H1 (cell line): ENCODE measurements around the gene ASB6. TPM values are rescaled to one million over a fixed set of nuclear protein-coding genes. Genes with fewer than 3 reads are reported as not detected.

Source experiments
- CTCF ChIA-PET: fragments of 300-600 bp; sonication (Branson Sonifier 250); formaldehyde crosslinking; loops from one replicate; lab custom pipeline; 2021; ENCODE audit not compliant: partially characterized antibody; lab: Charles Lee
- POLR2A ChIA-PET: fragments of 300-600 bp; sonication (Branson Sonifier 250); formaldehyde crosslinking; loops from one replicate; lab custom pipeline; 2021; ENCODE audit warnings: inconsistent platforms; ENCODE audit not compliant: partially characterized antibody; lab: Charles Lee
- DNase-seq, 2 experiments: peaks; one replicate each; pipeline versions ENCODE4 v3.0.0 to v3.0.0-alpha.2; 2010 to 2022; ENCODE audit warnings: low spot score in 2 of 2, low read depth in 1 of 2, mixed read lengths in 1 of 2
- FAIRE-seq: peaks from 2 replicates; lab custom pipeline; 2011; peaks lifted over from hg19 to GRCh38; lab: Jason Lieb, UNC
- H2AFZ ChIP-seq: 2 replicates; pipeline ENCODE4 v1.8.1; 2012; ENCODE audit warnings: low read length, inconsistent platforms
- H2AK5ac ChIP-seq: 2 replicates; pipeline ENCODE4 v1.6.1; 2013; ENCODE audit warnings: low read depth, low read length
- H2BK120ac ChIP-seq: replicated peaks from 2 replicates; pipeline ENCODE3; 2013; ENCODE audit warnings: low read depth, low read length, inconsistent platforms
- H2BK12ac ChIP-seq: 2 replicates; pipeline ENCODE4 v1.6.1; 2013; ENCODE audit warnings: low read depth, low read length
- H2BK15ac ChIP-seq: 2 replicates; pipeline ENCODE4 v1.6.1; 2013; ENCODE audit warnings: low read length
- H2BK20ac ChIP-seq: 2 replicates; pipeline ENCODE4 v1.6.1; 2013; ENCODE audit warnings: low read length
- H2BK5ac ChIP-seq: 2 replicates; pipeline ENCODE4 v1.6.1; 2013; ENCODE audit warnings: low read depth, low read length
- H3K14ac ChIP-seq: 2 replicates; pipeline ENCODE4 v1.6.1; 2013; ENCODE audit warnings: inconsistent platforms; ENCODE audit not compliant: insufficient read length
- H3K18ac ChIP-seq: 2 replicates; pipeline ENCODE4 v1.6.1; 2013; ENCODE audit warnings: low read length; ENCODE audit errors: extremely low read depth
- H3K23ac ChIP-seq: 2 replicates; pipeline ENCODE4 v1.6.1; 2013; ENCODE audit warnings: inconsistent platforms; ENCODE audit not compliant: insufficient read length
- H3K23me2 ChIP-seq: 2 replicates; pipeline ENCODE4 v1.6.1; 2013; ENCODE audit warnings: low read depth, low read length
- H3K27ac ChIP-seq: 2 replicates; pipeline ENCODE4 v1.6.1; 2011; ENCODE audit warnings: low read depth, low read length, inconsistent platforms
- H3K27me3 ChIP-seq, 4 experiments: replicated peaks in 1 of 4; 1 replicate in 1 of 4; 2 replicates in 3 of 4; pipeline versions ENCODE4 v1.6.1 to v1.8.1; 2011 to 2013; ENCODE audit warnings: low read length in 3 of 4, mild to moderate bottlenecking in 3 of 4, inconsistent platforms in 2 of 4, mixed read lengths in 2 of 4, moderate library complexity in 1 of 4; ENCODE audit not compliant: control insufficient read depth in 3 of 4, insufficient read depth in 3 of 4; ENCODE audit errors: extremely low read depth in 1 of 4
- H3K36me3 ChIP-seq, 4 experiments: 2 replicates each; pipeline versions ENCODE4 v1.6.1 to v1.8.1; 2011 to 2013; ENCODE audit warnings: mild to moderate bottlenecking in 4 of 4, low read length in 3 of 4, moderate library complexity in 2 of 4, control low read depth in 1 of 4, inconsistent platforms in 1 of 4; ENCODE audit not compliant: insufficient read depth in 4 of 4, control insufficient read depth in 2 of 4
- H3K4ac ChIP-seq: replicated peaks from 2 replicates; pipeline ENCODE3; 2013; ENCODE audit warnings: low read length, low read depth, mixed read lengths, inconsistent platforms; ENCODE audit not compliant: insufficient read length
- H3K4me1 ChIP-seq, 4 experiments: replicated peaks in 1 of 4; 1 replicate in 1 of 4; 2 replicates in 3 of 4; pipeline versions ENCODE4 v1.6.1 to v1.8.1; 2011 to 2013; ENCODE audit warnings: low read length in 3 of 4, inconsistent platforms in 2 of 4, mixed read lengths in 1 of 4; ENCODE audit not compliant: insufficient read depth in 4 of 4, control insufficient read depth in 3 of 4
- H3K4me2 ChIP-seq, 2 experiments: 2 replicates each; pipeline versions ENCODE4 v1.6.1 to v1.8.1; 2011 to 2013; ENCODE audit warnings: low read depth in 2 of 2, low read length in 2 of 2, control low read depth in 1 of 2, inconsistent platforms in 1 of 2, mild to moderate bottlenecking in 1 of 2; ENCODE audit not compliant: insufficient read depth in 1 of 2
- H3K4me3 ChIP-seq, 4 experiments: fragments of 200-600, 300-600 bp in 1 of 4; sonication (generic), shearing (Covaris generic), sonication (Bioruptor Twin) in 1 of 4; 2 replicates each; pipeline versions ENCODE4 v1.5.1 to v1.8.1; 2011 to 2016; ENCODE audit warnings: low read length in 4 of 4, low read depth in 3 of 4, control low read depth in 2 of 4, inconsistent platforms in 2 of 4, mild to moderate bottlenecking in 2 of 4, mixed read lengths in 1 of 4, moderate library complexity in 1 of 4; ENCODE audit not compliant: insufficient read depth in 2 of 4; ENCODE audit errors: extremely low read depth in 1 of 4
- H3K56ac ChIP-seq: replicated peaks from 2 replicates; pipeline ENCODE3; 2013; ENCODE audit warnings: low read depth, mild to moderate bottlenecking, mixed read lengths, low read length, inconsistent platforms; ENCODE audit not compliant: insufficient read length
- H3K79me1 ChIP-seq: 2 replicates; pipeline ENCODE4 v1.6.1; 2013; ENCODE audit warnings: low read depth, low read length, control low read depth
- H3K79me2 ChIP-seq, 2 experiments: 2 replicates each; pipeline versions ENCODE4 v1.6.1 to v1.8.1; 2012 to 2013; ENCODE audit warnings: low read length in 2 of 2, mild to moderate bottlenecking in 2 of 2, inconsistent platforms in 1 of 2; ENCODE audit not compliant: insufficient read depth in 2 of 2, control insufficient read depth in 1 of 2
- H3K9ac ChIP-seq, 4 experiments: replicated peaks in 1 of 4; 1 replicate in 1 of 4; 2 replicates in 3 of 4; pipeline versions ENCODE4 v1.6.1 to v1.8.1; 2011 to 2013; ENCODE audit warnings: low read depth in 3 of 4, low read length in 3 of 4, control low read depth in 2 of 4, mild to moderate bottlenecking in 2 of 4, moderate library complexity in 2 of 4, inconsistent platforms in 1 of 4; ENCODE audit errors: extremely low read depth in 1 of 4
- H3K9me3 ChIP-seq, 2 experiments: 2 replicates each; pipeline versions ENCODE4 v1.6.1 to v1.8.1; 2012 to 2013; ENCODE audit warnings: mild to moderate bottlenecking in 2 of 2, moderate library complexity in 2 of 2, control low read depth in 1 of 2, inconsistent platforms in 1 of 2, low read depth in 1 of 2, low read length in 1 of 2, mixed read lengths in 1 of 2; ENCODE audit not compliant: insufficient read depth in 2 of 2
- H4K20me1 ChIP-seq, 2 experiments: replicated peaks in 1 of 2; 2 replicates each; pipeline versions ENCODE3 to v1.8.1; 2011 to 2013; ENCODE audit warnings: inconsistent platforms in 2 of 2, low read length in 2 of 2, mild to moderate bottlenecking in 1 of 2; ENCODE audit not compliant: insufficient read depth in 2 of 2, control insufficient read depth in 1 of 2
- H4K5ac ChIP-seq: 2 replicates; pipeline ENCODE4 v1.6.1; 2013; ENCODE audit warnings: low read length, low read depth, mixed read lengths, inconsistent platforms; ENCODE audit not compliant: insufficient read length
- H4K8ac ChIP-seq: 2 replicates; pipeline ENCODE4 v1.8.0; 2013; ENCODE audit warnings: mild to moderate bottlenecking, moderate library complexity, low read length, inconsistent platforms; ENCODE audit not compliant: insufficient read depth; ENCODE audit errors: extremely low read depth
- H4K91ac ChIP-seq: replicated peaks from 2 replicates; pipeline ENCODE3; 2013; ENCODE audit warnings: low read length, mixed read lengths, inconsistent platforms; ENCODE audit not compliant: insufficient read length
- KDM1A ChIP-seq: fragments of 200-600, 300-600 bp; sonication (generic); IDR thresholded peaks from 2 replicates; pipeline ENCODE4 v1.7.1; 2016; ENCODE audit warnings: mild to moderate bottlenecking, low read length, borderline replicate concordance
- NANOG ChIP-seq: IDR thresholded peaks from 2 replicates; pipeline ENCODE4 v1.6.1; 2011; ENCODE audit warnings: low read length, low read depth, mild to moderate bottlenecking, inconsistent platforms; ENCODE audit not compliant: insufficient read depth, poor library complexity, severe bottlenecking
- POLR2AphosphoS5 ChIP-seq: IDR thresholded peaks from 2 replicates; pipeline ENCODE4 v1.6.1; 2011; ENCODE audit warnings: low read depth, low read length
- WGBS, 2 experiments: shearing (Covaris generic) in 1 of 2; methylation state at CpG; one replicate each; pipeline versions ENCODE4 v1.1.6 to v1.1.7; 2013 to 2015; ENCODE audit warnings: low lambda C conversion rate in 2 of 2, mixed read lengths in 2 of 2, inconsistent platforms in 1 of 2, low coverage in 1 of 2, missing lambda C conversion rate in 1 of 2; ENCODE audit not compliant: insufficient replicate concordance in 2 of 2, insufficient coverage in 1 of 2, insufficient read length in 1 of 2; ENCODE audit errors: extremely low coverage in 1 of 2, missing lambda C conversion rate in 1 of 2; 5-methylcytosine and 5-hydroxymethylcytosine counted together
- polyA plus RNA-seq, 7 experiments: library from polyadenylated mRNA; depleted of rRNA in 3 of 7; stranded (reverse) in 5 of 7; unstranded in 2 of 7; fragments of >200 nt in 5 of 7; fragments of 200-250 nt in 2 of 7; gene quantifications; 1 replicate in 5 of 7; 2 replicates in 1 of 7; 4 replicates in 1 of 7; pipeline versions ENCODE4 v1.2.1 to v1.2.3, GENCODE V29; 2011 to 2013; ENCODE audit warnings: missing spikeins in 2 of 7, mixed read lengths in 2 of 7
- total RNA-seq: library from RNA; stranded (reverse); fragmentation: NEBNext Ultra II Directional; extraction: Animal tissue kit (Norgen Biotek cat#: 25700); gene quantifications from 2 replicates; pipeline ENCODE4 v1.2.1, GENCODE V29; 2021

ASB6 gene
- total and polyA plus RNA-seq, 2 of the 8 experiments (the other 6 are each of a cell fraction or from before 2014, with no cell fraction given) = 14.0 to 17.3 TPM

- H3K79me2 ChIP-seq = peaks cover 0 to under 1% of the 10 kb centered on the region in 2 experiments; a peak in 1 of 4 replicates
- ChIA-PET CTCF (interaction anchor here (0.6 to 2.3 kb wide), 5 partner anchors 16 to 135 kb away, joined by 3 to 9 read pairs (median 3); no protein-coding TSS in a partner anchor), POLR2A (interaction anchor here (1.0 kb wide), 1 partner anchor 10 kb away, joined by 3 read pairs; no protein-coding TSS in a partner anchor)
- WGBS, 2 experiments = 96% methylated on average over 7 of the region's 7 CpGs; no CpG with 5 or more reads in 1 of the 2 experiments
- no peak overlapping the region for H3K56ac ChIP-seq
- no peaks in the 10 kb centered on the region for H3K9me3 ChIP-seq
- H3K79me1 ChIP-seq = no peaks in the 10 kb centered on the region
- no peaks in the 10 kb centered on the region for H3K36me3 ChIP-seq
- no peak overlapping the region for H3K23ac ChIP-seq
- H4K5ac ChIP-seq = no peak overlapping the region
- no peak overlapping the region for H3K18ac ChIP-seq
- no peak overlapping the region for H4K91ac ChIP-seq
- H4K8ac ChIP-seq = no peak overlapping the region
- H3K14ac ChIP-seq = no peak overlapping the region
- H4K20me1 ChIP-seq = peaks cover 0 to 6% of the 10 kb centered on the region in 2 experiments
- H3K27ac ChIP-seq = no peak overlapping the region
- no peak overlapping the region for H3K4me2 ChIP-seq
- peaks cover 8% of the 10 kb centered on the region; the same call in 1 of the 2 replicates for H3K23me2 ChIP-seq
- no peaks in the 10 kb centered on the region for H3K27me3 ChIP-seq
- no peak overlapping the region for H2AFZ ChIP-seq
- TF ChIP-seq NANOG (no peak), POLR2AphosphoS5 (no peak), KDM1A (peak; percentile 78)
- no peak overlapping the region for H2AK5ac ChIP-seq
- H3K9ac ChIP-seq = no peak overlapping the region
- H2BK20ac ChIP-seq = no peak overlapping the region
- H2BK12ac ChIP-seq = no peak overlapping the region
- FAIRE-seq (no peak), DNase-seq (no peak)
- H2BK120ac ChIP-seq = no peak overlapping the region
- no peak overlapping the region for H3K4ac ChIP-seq
- no peak overlapping the region for H2BK5ac ChIP-seq
- no peak overlapping the region for H3K4me3 ChIP-seq
- H2BK15ac ChIP-seq = no peak overlapping the region
- no peaks in the 10 kb centered on the region for H3K4me1 ChIP-seq
Observed at GRCh38 chr9:129646654-129647053, 4.7 kb upstream of the ASB6 start.
